Psoas muscle (tissue), 8 donors: ENCODE measurements around the gene IL9R. TPM values are rescaled to one million over a fixed set of nuclear protein-coding genes. Genes with fewer than 3 reads are reported as not detected.

Source experiments
- ATAC-seq, 4 donors: fragments of 200-7000 bp; cut with Tn5 transposase; one replicate each; pipeline ENCODE4 v1.9.1; 2020; ENCODE audit warnings: moderate library complexity in 3 of 4, mild to moderate bottlenecking in 2 of 4
- DNase-seq, 2 donors: peaks; one replicate each; pipeline ENCODE4 v3.0.0-alpha.2; 2020
- H3K27ac ChIP-seq: fragments of 200-600 bp; one replicate; pipeline ENCODE4 v1.8.0; 2022
- H3K27me3 ChIP-seq, 3 donors: fragments of 200-600 bp in 1 of 3; one replicate each; pipeline versions ENCODE4 v1.6.1 to v1.8.0; 2013 to 2022; ENCODE audit warnings: low read length in 2 of 3, mild to moderate bottlenecking in 2 of 3, moderate library complexity in 1 of 3; ENCODE audit not compliant: insufficient read depth in 3 of 3
- H3K36me3 ChIP-seq, 2 donors: fragments of 200-600 bp in 1 of 2; one replicate each; pipeline versions ENCODE4 v1.6.1 to v1.8.0; 2013 to 2022; ENCODE audit warnings: low read depth in 1 of 2, mild to moderate bottlenecking in 1 of 2, moderate library complexity in 1 of 2; ENCODE audit not compliant: insufficient read depth in 1 of 2
- H3K4me1 ChIP-seq: fragments of 200-600 bp; one replicate; pipeline ENCODE4 v1.8.0; 2022
- H3K4me3 ChIP-seq: fragments of 200-600 bp; one replicate; pipeline ENCODE4 v1.8.0; 2022; ENCODE audit warnings: mild to moderate bottlenecking
- H3K9me3 ChIP-seq: fragments of 200-600 bp; one replicate; pipeline ENCODE4 v1.8.0; 2022
- WGBS, 3 donors: extraction: QIAGEN DNeasy Blood & Tissue Kit; methylation state at CpG; one replicate each; pipeline versions ENCODE4 v1.1.6 to v1.1.7; 2013; 5-methylcytosine and 5-hydroxymethylcytosine counted together
- intact Hi-C, 2 donors: fragments of 100-400 bp; cut with DNase I; formaldehyde crosslinking; loops; one replicate each; pipeline versions ENCODE4 v1.11.0 to v1.14.2; 2022
- polyA plus RNA-seq, 3 donors: library from polyadenylated mRNA; stranded (reverse); fragments of 200-250 nt; gene quantifications; one replicate each; pipeline ENCODE4 v1.2.3, GENCODE V29; 2013
- total RNA-seq, 4 donors: library from RNA; stranded (reverse); fragmentation: NEBNext Ultra II Directional in 2 of 4; extraction: Animal tissue kit (Norgen Biotek cat#: 25700) in 2 of 4; gene quantifications; one replicate each; pipeline versions ENCODE4 v1.2.1 to v1.2.4, GENCODE V29; 2021 to 2023
- TF ChIP-seq, protein P1 (sequence below): fragments of 200-600 bp; IDR thresholded peaks from one replicate; pipeline ENCODE4 v1.8.0; 2022; ENCODE audit warnings: antibody characterized with exemption
- donor health status: healthy with polysubstance abuse.
- donor health status: DM: no; HTN: no; CAD: no; lungs with moderate emphysema.
- donor health status: Bipolar disorder and iron deficiency.
- donor health status: healthy.
- donor health status: DM: yes; HTN: yes; CAD: no.
- donor health status: DM: no; HTN: no; CAD: no.
- donor health status: DM: no; HTN: no; CAD: no.
- donor health status: DM: yes; HTN: yes; CAD: no.

The IL9R gene
- total and polyA plus RNA-seq, 7 donors: 0.09 to 0.27 (median 0.21) TPM; not detected in 4

DNA sequence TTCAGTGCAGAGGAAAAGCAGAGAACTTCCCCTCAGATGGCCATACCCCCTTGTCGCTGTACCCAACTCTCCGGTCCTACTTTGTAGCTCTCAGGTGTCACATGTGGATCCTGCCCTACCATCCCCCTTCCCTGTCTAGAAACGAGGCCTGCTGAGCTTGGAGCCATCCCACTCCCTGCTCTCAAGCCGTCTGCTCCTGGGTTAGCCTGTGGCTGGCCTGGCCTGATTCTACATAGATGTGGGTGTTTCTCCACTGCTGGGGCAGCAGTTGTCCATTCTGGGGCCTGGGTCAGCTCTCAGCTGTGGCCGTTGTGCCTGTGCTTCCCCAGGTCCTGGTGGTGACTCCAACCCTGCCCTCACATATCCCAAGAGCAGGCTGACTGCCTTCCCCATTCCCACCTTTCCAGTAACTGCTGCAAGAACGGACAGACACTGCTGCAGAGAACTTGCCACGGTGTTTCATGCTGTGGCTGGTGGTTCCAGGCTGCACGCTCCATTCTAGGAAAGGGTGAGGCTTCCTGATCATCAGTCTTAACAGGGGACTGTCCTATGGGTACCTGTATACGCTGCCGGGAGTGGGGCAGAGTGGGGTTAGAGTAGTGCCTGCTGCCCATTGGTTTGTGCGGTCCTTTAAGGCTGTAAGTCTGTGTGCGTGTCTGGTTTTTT is 3.6 kb downstream of the IL9R start:
- intact Hi-C loops: no loop called here
- WGBS, 3 donors: 67 to 71% (median 71%) methylated on average over 12 of the region's 12 CpGs
- DNase-seq (no peak), ATAC-seq (no peak)
- Histone ChIP-seq H3K4me3 (no peak overlapping the region), H3K4me1 (no peaks in the 10 kb centered on the region), H3K27me3 (no peaks in the 10 kb centered on the region), H3K9me3 (no peaks in the 10 kb centered on the region), H3K27ac (no peak overlapping the region), H3K36me3 (no peaks in the 10 kb centered on the region)
- TF ChIP-seq, protein P1, sequence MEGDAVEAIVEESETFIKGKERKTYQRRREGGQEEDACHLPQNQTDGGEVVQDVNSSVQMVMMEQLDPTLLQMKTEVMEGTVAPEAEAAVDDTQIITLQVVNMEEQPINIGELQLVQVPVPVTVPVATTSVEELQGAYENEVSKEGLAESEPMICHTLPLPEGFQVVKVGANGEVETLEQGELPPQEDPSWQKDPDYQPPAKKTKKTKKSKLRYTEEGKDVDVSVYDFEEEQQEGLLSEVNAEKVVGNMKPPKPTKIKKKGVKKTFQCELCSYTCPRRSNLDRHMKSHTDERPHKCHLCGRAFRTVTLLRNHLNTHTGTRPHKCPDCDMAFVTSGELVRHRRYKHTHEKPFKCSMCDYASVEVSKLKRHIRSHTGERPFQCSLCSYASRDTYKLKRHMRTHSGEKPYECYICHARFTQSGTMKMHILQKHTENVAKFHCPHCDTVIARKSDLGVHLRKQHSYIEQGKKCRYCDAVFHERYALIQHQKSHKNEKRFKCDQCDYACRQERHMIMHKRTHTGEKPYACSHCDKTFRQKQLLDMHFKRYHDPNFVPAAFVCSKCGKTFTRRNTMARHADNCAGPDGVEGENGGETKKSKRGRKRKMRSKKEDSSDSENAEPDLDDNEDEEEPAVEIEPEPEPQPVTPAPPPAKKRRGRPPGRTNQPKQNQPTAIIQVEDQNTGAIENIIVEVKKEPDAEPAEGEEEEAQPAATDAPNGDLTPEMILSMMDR: no peak

DNA sequence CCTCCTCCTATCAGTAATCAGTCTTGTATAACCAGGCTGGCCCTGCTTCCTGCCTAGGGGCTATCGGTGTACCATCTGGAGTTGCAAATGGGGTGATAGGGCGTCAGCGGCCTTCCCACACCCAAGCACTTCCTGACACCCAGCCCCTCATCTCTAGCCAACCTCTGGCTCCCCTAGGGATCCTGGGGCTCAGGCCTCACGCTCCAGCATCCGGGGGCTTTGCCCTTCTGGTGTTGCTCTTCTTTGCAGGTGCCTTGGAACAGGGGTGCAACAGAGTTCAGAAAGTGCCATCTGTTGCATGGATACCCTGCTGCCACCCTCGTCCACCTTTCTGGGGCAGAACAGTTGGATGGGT is 4.1 kb downstream of the IL9R start:
- TF ChIP-seq, protein P1: no peak
- Histone ChIP-seq H3K36me3 (no peaks in the 10 kb centered on the region), H3K4me3 (no peak overlapping the region), H3K9me3 (no peaks in the 10 kb centered on the region), H3K4me1 (no peaks in the 10 kb centered on the region), H3K27ac (no peak overlapping the region), H3K27me3 (no peaks in the 10 kb centered on the region)
- 60 to 67% (median 66%) methylated on average over 6 of the region's 6 CpGs for WGBS, 3 donors
- intact Hi-C loops: no loop called here
- ATAC-seq (no peak), DNase-seq (no peak)

DNA sequence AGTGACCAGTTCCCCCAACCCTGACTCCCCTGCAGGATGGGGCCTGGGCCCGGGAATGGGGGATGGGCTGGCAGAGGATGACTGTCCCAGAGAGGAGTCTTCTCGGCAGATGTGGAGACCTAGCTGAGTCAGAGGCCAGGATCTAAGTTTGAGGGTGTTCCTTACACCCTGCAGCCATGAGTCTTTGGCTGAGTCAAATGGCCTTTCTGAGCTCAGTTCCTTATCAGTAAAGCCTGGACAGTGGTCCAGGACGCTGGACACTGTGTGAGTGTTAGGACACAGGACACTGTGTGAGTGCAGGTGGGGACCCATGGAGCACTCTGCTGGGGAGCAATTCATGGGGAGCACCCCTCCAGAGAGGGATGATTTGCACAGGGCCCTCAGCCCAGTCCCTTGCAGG is 5.0 kb downstream of the IL9R start:
- TF ChIP-seq, protein P1: no peak
- Histone ChIP-seq H3K9me3 (no peaks in the 10 kb centered on the region), H3K4me1 (no peaks in the 10 kb centered on the region), H3K4me3 (no peak overlapping the region), H3K27me3 (no peaks in the 10 kb centered on the region), H3K36me3 (no peaks in the 10 kb centered on the region), H3K27ac (no peak overlapping the region)
- intact Hi-C loops: no loop called here
- WGBS, 3 donors: 74 to 85% (median 74%) methylated on average over 3 of the region's 3 CpGs
- ATAC-seq (no peak), DNase-seq (no peak)

DNA sequence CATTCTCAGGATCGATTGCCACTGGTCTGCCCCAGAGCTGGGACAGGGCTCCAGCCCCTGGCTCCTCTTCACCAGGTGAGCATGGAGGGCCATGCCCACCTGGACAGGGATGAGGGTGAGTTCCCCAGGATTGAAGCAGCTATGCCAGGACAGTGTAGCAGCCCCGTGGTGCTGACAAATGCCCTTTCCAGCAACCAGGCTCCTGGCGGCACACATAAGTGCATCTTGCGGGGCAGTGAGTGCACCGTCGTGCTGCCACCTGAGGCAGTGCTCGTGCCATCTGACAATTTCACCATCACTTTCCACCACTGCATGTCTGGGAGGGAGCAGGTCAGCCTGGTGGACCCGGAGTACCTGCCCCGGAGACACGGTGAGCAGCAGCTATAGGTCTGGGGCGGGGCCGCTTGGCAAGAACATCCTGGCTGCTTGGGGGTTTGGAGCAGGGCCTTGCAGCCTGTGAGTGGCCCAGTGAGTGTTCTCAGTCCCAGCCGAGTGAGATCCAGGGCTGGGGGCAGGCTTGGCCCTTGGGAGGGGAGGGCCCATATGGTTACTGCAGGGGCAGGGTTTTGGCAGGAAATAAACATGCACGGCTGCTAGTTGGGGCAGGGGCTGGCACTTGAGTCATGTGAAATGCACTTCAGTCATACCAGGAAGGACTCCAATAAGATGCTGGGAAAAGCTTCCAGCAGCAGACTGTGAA is 6.1 kb downstream of the IL9R start:
- no peak for DNase-seq
- no peaks in the 10 kb centered on the region for H3K36me3 ChIP-seq
- 80 to 81% (median 81%) methylated on average over 14 of the region's 14 CpGs for WGBS, 3 donors
- no peak for ATAC-seq
- H3K27me3 ChIP-seq: no peaks in the 10 kb centered on the region
- intact Hi-C loops: no loop called here
- no peak overlapping the region for H3K4me3 ChIP-seq
- TF ChIP-seq, protein P1: no peak
- no peaks in the 10 kb centered on the region for H3K9me3 ChIP-seq
- no peaks in the 10 kb centered on the region for H3K4me1 ChIP-seq
- no peak overlapping the region for H3K27ac ChIP-seq
